MCF 10A (cell line): ENCODE data around the gene ELMO1. TPM values are rescaled to one million over a fixed set of nuclear protein-coding genes. Genes with fewer than 3 reads are reported as not detected.

Experiments
- BruUV-seq: library from RNA; stranded (reverse); fragments of 400-500 nt; replicated peaks from 2 replicates; lab custom pipeline; 2021; lab: Mats Ljungman, UMichigan
- CTCF ChIA-PET: fragments of 300-600 bp; sonication (Branson Sonifier 250); formaldehyde crosslinking; extraction: SDS; loops from one replicate; lab custom pipeline; 2021; ENCODE audit warnings: antibody characterized with exemption, inconsistent platforms; lab: Yijun Ruan, JAX
- POLR2A ChIA-PET: fragments of 300-600, 350-650 bp; sonication (Branson Sonifier 250); formaldehyde crosslinking; extraction: SDS; loops from one replicate; lab custom pipeline; 2020; ENCODE audit warnings: antibody characterized with exemption, inconsistent platforms; lab: Yijun Ruan, JAX
- DNase-seq: peaks from one replicate; pipeline ENCODE4 v3.0.0-alpha.2; 2018; ENCODE audit not compliant: unreplicated experiment
- H3K27ac Mint-ChIP-seq: one replicate; pipeline ENCODE4 v1.8.0; 2022; ENCODE audit warnings: mild to moderate bottlenecking, low read depth, mixed read lengths; ENCODE audit not compliant: unreplicated experiment
- H3K27me3 Mint-ChIP-seq: one replicate; pipeline ENCODE4 v1.8.0; 2022; ENCODE audit warnings: mixed read lengths; ENCODE audit not compliant: insufficient read depth, unreplicated experiment
- H3K36me3 Mint-ChIP-seq: one replicate; pipeline ENCODE4 v1.8.0; 2022; ENCODE audit warnings: mild to moderate bottlenecking, moderate library complexity, mixed read lengths; ENCODE audit not compliant: insufficient read depth, unreplicated experiment
- H3K4me1 Mint-ChIP-seq: one replicate; pipeline ENCODE4 v1.8.0; 2022; ENCODE audit warnings: mixed read lengths; ENCODE audit not compliant: insufficient read depth, unreplicated experiment
- H3K4me3 Mint-ChIP-seq: one replicate; pipeline ENCODE4 v1.8.0; 2022; ENCODE audit warnings: mild to moderate bottlenecking, moderate library complexity, mixed read lengths; ENCODE audit not compliant: unreplicated experiment
- H3K9me3 Mint-ChIP-seq: one replicate; pipeline ENCODE4 v1.8.0; 2022; ENCODE audit warnings: mixed read lengths; ENCODE audit not compliant: unreplicated experiment
- CTCF ChIP-seq: fragments of 200-600 bp; IDR thresholded peaks from one replicate; pipeline ENCODE4 v1.8.0; 2022; ENCODE audit warnings: antibody characterized with exemption, mild to moderate bottlenecking; ENCODE audit not compliant: unreplicated experiment
- intact Hi-C: fragments of 100-400 bp; cut with micrococcal nuclease; formaldehyde crosslinking; loops from 2 replicates; pipeline ENCODE4 v1.14.1; 2022
- total RNA-seq: library from RNA; stranded (reverse); gene quantifications from 2 replicates; pipeline ENCODE4 v1.2.3, GENCODE V29; 2022

Gene ELMO1
- total RNA-seq, 1 experiment from 2014 or later: 0.30 TPM

- H3K27me3 Mint-ChIP-seq: no peaks in the 10 kb centered on the region
- BruUV-seq: no TSS peak
- intact Hi-C loops: no loop called here
- no peaks in the 10 kb centered on the region for H3K36me3 Mint-ChIP-seq
- DNase-seq: no peak
- POLR2A ChIA-PET: no interaction called here
- H3K4me1 Mint-ChIP-seq: no peaks in the 10 kb centered on the region
- no peaks in the 10 kb centered on the region for H3K9me3 Mint-ChIP-seq
- H3K4me3 Mint-ChIP-seq: no peak overlapping the region
- CTCF ChIA-PET: interaction anchor here (0.5 to 0.6 kb wide), 2 partner anchors 297 to 487 kb away, joined by 3 read pairs; no protein-coding TSS in a partner anchor
- no peak for TF ChIP-seq CTCF
- no peak overlapping the region for H3K27ac Mint-ChIP-seq
These were observed 634.4 kb downstream of the ELMO1 start for GRCh38 chr7:36814311-36814710.

GRCh38 chr7:36811807-36812206, 636.9 kb downstream of the ELMO1 start:
- no peaks in the 10 kb centered on the region for H3K27me3 Mint-ChIP-seq
- intact Hi-C loops: no loop called here
- H3K4me3 Mint-ChIP-seq: no peak overlapping the region
- no TSS peak for BruUV-seq
- ChIA-PET CTCF (no interaction called here), POLR2A (interaction anchor here (0.8 kb wide), 1 partner anchor 10 kb away, joined by 3 read pairs; no protein-coding TSS in a partner anchor)
- no peaks in the 10 kb centered on the region for H3K4me1 Mint-ChIP-seq
- H3K9me3 Mint-ChIP-seq: no peaks in the 10 kb centered on the region
- no peak for DNase-seq
- TF ChIP-seq CTCF: no peak
- no peak overlapping the region for H3K27ac Mint-ChIP-seq
- no peaks in the 10 kb centered on the region for H3K36me3 Mint-ChIP-seq

- H3K27me3 Mint-ChIP-seq: no peaks in the 10 kb centered on the region
- POLR2A ChIA-PET: interaction anchor here (1.3 to 1.7 kb wide), 2 partner anchors 9 to 15 kb away, joined by 3 to 4 read pairs; no protein-coding TSS in a partner anchor
- DNase-seq: no peak
- H3K36me3 Mint-ChIP-seq: no peaks in the 10 kb centered on the region
- no peaks in the 10 kb centered on the region for H3K9me3 Mint-ChIP-seq
- CTCF ChIA-PET: interaction anchor here (0.6 kb wide), 1 partner anchor 26 kb away, joined by 3 read pairs; no protein-coding TSS in a partner anchor
- H3K27ac Mint-ChIP-seq: no peak overlapping the region
- TF ChIP-seq CTCF: no peak
- no peaks in the 10 kb centered on the region for H3K4me1 Mint-ChIP-seq
- no TSS peak for BruUV-seq
- no peak overlapping the region for H3K4me3 Mint-ChIP-seq
- intact Hi-C loops: no loop called here
These were observed 638.2 kb downstream of the ELMO1 start for GRCh38 chr7:36810489-36810888.

- no peak for TF ChIP-seq CTCF
- intact Hi-C loops: no loop called here
- BruUV-seq: no TSS peak
These were observed 638.6 kb downstream of the ELMO1 start for GRCh38 chr7:36810032-36810431.

More at GRCh38 chr7:36810032-36810431, 638.6 kb downstream of the ELMO1 start:
- no peak for DNase-seq
- Mint-ChIP-seq H3K4me1 (no peaks in the 10 kb centered on the region), H3K27me3 (no peaks in the 10 kb centered on the region), H3K4me3 (no peak overlapping the region), H3K27ac (no peak overlapping the region), H3K9me3 (no peaks in the 10 kb centered on the region), H3K36me3 (no peaks in the 10 kb centered on the region)
- ChIA-PET POLR2A (interaction anchor here (1.3 to 1.7 kb wide), 2 partner anchors 8 to 15 kb away, joined by 3 to 4 read pairs; no protein-coding TSS in a partner anchor), CTCF (interaction anchor here (0.6 kb wide), 1 partner anchor 27 kb away, joined by 3 read pairs; no protein-coding TSS in a partner anchor)
